NCI-H526 treated with DMSO at 0.1 percent for 48 hours (cell line): ENCODE data around the gene ECEL1.
"Not testable (repeated sequence)": the region's sequence is repeated elsewhere in the genome, so short reads cannot be mapped to it uniquely, and the experiment has no call there.

Experiments
- DNase-seq: peaks from one replicate; lab custom pipeline; 2025; lab: John Stamatoyannopoulos, UW

ECEL1 gene

DNA sequence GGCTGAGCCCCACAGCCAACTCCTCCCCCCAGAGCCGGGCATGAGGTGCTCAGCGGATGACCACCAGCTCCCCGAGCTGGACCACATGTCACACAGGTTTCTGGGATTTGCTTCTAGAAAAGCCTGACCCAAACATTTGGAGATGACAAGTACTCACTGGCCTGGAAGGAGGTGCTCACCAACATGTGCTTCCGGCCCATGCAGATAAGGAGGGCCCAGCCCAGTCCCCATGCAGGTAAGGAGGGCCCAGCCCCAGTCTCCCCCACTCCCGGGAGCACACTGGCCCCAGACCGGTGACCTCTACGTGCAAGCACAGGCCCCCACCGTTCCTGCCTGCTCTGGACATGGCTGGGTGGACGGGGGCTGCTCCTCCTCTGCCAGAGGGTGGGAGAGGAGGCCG, 45.7 kb downstream of the ECEL1 start:
- DNase-seq: not testable (repeated sequence)

DNA sequence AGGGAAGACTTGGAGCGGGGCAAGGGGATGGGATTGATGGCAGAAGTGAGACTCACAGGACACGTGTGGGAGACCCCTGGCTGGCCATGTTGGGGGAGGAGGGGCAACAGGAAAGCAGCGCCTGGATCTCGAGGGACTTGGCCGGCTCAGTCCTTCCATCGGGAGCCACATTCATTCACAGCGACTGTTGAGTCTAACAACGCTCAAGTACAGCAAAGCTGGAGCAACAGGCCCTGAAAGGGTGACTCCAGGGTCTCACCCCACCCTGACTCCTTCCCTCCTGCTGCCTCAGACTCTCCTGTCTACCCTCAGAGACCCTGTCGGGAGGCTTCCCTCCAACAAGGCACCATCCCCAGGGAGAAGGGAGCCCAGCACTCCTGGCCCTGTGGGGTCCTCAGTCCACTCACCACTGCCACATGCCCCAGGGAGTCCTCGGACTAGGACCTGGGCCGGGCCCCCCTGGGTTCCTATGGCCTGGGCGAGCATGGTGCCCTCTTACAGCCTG, 46.4 kb downstream of the ECEL1 start:
- DNase-seq: no peak

DNA sequence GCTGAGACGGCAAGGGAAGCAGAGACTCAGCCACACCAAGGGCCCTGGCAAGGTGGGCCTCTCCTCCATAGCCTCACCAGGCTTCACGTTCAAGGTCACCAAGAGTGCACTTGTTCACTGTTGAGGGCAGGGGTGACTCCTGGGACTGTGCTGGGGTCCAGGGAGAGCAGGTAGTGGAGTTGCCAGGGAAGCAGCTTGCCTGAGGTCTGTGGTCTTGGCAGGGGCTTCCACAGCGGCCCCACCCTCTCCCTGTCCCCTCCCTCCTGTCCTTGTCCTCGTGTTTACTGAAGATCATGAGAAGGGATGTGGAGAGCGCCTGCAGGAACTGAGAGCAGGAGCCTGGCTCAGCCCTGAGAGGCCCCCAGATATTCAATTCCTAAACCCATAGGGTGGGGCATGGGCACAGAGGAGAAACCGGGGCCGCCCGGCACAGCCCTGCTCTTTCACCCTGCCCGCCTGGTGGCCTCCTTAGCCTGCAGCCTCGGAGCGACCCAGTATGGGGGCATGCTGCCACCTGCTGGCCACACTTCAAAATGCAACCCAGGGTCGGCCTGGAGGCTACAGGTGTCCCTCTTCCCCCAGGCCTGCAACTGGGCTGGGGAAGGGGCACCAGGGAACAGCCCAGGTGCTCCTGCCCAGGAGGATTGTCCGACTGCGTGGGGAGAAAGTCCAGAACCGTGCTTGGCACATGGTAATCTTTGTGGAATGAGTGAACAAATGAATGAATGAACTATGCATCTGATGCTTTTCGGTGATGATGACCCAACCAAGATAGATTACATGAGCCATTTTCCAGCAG, 47.2 kb downstream of the ECEL1 start:
- peak; percentile 16 for DNase-seq

DNA sequence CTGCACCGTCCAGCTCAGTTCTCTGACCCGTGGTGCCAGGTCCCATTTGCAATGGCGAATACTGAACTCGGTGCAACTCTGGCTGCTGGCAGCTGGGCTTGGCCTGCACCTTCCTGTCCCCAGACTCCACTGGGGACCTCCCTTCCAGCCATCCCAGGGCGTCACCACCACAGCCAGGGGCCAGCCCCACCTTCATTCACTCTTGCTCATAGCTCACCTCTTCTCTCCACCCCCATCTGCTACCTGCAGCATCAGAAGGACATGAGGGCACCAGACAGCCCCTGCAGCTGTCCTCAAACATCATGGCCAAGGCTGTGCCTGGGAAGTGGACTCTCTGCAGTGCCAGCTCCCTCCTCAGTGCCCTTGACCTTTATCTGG, 47.9 kb downstream of the ECEL1 start:
- no peak for DNase-seq

DNA sequence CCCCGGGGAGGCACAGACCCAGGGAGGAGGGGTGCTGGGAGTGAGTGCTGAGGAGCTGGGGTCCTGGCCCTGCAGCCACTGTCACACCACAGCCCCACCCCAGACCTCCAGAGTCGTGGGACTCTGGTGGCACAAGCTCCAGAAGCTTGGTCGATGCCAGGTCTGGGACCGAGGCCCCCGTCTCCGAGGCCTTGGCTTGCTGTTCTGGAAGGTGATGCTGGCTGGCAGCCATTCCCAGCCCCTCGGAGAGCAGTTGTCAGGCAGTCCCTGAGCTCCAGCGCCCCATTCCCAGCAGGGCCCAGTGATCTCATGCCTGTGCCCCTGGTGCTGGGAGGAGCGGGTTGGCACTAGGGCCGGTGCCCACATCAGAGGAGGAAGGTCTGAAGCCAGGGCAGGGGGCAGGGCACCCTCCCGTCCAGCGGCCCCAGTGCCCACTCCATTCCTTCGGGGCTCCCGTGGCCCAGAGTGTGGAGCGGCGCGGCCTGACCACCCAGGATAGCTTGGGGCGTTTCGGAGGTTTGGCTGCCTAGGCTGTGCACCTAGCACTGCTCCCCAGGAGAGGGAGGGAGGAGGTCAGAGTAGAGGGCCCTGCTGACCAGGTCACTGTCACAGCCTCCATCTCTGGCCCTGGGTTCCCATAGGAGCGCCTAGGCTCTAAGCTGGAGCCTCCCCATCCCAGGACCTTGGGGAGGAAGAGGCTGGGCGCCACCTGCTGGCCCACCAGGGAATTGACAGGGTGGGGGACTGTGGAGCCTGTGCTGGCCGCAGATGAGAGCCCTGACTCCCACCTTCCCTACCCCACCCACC, 48.5 kb downstream of the ECEL1 start:
- DNase-seq: no peak

DNA sequence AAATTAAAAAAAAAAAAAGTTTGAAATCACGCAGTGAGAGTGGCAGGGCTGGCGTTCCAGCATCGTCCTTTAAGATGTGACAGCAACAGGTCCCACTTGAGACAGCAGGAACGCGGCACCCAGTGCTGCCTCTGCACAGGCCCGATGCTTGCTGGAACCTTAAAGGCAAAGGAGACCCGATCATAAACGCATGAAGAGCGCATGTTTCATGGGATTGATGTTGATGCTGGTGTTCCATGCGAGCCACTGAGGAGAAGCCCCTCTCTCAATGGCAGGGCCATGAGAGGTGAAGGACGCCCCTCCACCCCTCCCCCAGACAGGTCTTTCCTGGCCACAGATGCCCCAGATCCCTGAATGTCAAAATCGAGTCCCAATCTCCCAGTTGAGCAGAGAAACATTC, 49.5 kb downstream of the ECEL1 start:
- no peak for DNase-seq

DNA sequence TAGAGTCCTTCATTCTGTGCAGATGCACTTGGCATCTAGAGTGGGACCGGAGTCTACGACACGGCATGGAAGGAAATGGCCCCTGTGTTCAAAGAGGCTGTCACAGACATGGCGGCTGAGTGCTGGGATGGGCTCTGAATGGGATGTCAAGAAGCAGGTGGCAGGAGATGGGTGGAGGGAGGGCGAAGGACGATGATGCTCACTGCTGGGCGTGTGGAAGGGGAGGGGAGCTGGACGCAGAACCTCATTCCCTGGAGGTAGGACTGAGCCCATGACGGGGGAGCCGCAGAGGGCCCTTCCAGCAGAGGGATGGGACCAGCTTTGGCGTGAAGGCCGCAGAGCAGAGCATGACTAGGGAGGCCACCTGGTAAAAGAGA, 50.5 kb downstream of the ECEL1 start:
- DNase-seq: no peak

DNA sequence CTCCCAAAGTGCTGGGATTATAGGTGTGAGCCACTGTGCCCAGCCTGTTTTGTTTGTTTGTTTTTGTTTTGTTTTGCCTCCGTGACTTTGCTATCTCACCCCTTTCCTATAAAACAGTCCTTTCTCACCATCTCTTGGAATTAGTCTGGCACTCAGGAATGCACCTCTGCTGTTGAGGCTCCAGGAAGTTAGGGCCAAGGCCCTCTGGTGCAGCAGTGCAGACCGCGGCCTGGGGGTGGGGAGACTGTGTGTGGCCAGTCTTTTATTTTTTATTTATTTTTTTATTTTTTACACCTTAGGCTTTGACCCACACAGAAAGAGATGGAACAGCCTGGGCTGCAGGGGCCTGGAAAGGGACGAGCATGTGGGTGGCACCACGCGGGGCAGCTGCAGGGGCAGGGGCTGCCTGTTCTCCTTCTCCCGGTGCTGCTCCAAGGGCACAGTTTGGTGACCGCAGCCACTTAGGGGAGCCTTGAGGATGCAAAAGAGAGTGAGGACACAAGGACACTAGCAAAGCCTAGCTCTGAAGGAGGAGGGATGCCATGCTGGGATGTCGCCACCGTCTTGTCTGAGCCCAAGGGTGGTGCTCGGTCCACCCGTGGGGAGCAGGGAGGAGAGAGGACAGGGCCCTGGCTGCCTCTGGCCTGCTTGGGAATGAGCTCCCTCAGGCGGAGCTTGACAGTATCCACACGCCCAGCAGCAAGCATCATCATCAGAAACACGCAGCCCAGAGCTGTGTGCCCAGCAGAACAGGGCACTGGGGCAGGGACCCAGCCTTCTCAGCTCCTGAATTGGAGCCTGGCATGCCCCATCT, 51.0 kb downstream of the ECEL1 start:
- no peak for DNase-seq

DNA sequence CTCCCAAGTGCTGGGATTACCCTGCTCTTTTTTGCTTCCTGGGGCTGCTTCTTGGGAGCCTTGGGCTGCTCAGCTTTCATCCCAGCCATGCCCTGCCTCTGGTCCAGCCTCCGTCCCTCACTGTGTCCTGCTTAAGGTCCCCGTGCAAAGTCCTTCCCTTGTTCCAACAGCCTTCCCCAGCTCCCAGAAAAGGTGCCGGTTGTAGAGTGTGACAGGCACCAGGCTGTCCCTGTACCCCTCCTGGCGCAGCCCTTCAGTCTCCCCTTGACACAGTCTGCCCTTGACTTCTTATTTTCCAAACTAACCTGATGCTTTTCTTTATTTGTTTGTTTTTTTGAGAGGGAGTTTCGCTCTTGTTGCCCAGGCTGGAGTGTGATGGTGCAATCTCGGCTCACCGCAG, 51.8 kb downstream of the ECEL1 start:
- no peak for DNase-seq

DNA sequence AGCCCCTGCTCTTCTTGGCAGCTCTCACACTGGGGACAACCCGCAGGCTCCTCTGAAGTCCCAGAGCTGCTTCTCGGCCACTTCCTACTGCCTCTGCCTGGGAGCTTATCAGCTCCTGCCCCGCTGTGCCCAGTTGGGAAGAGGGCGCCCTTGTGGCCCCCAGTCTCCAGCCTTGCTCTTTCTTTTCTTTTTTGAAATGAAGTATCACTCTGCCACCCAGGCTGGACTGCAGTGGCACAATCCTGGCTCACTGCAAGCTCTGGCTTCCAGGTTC, 52.3 kb downstream of the ECEL1 start:
- DNase-seq: no peak

DNA sequence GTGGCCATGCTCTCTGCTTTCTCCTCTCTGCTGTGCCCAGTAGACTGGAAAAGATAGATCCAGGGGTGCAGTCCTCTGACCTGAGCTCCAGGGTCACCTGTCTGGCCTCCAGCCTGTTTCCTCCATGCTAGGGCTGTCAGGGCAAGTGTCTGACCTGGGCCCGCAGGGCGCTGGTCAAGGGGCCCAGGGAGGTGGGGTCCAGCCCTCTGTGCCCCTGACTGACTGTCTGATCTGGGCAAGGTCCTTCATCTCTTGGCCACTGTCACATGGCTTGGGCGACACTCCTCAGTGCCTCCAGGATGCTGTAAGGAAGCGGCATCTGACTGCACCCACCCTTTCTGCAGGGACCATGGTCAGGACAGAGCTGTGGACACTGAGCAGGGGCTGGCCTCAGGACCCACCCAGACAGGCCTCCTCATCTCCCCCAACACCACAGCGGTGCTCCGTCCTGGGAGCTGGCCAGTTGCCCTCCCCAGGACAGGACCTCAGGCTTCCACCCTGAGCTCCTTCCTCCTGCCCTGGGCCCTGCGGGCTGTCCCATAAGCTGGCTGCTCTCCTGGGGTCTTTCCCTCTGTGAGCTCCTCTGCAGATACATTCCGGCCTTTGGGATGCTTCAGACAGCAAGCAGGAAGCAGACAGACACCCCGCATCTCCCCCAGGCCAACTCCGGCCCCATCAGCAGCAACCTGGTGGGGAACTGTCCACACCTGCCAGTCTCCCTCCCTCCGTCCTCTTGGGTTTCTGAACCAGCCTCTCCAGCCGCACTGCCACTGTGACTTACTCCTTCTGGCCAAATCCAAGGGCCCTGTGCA, 52.9 kb downstream of the ECEL1 start:
- DNase-seq: no peak

DNA sequence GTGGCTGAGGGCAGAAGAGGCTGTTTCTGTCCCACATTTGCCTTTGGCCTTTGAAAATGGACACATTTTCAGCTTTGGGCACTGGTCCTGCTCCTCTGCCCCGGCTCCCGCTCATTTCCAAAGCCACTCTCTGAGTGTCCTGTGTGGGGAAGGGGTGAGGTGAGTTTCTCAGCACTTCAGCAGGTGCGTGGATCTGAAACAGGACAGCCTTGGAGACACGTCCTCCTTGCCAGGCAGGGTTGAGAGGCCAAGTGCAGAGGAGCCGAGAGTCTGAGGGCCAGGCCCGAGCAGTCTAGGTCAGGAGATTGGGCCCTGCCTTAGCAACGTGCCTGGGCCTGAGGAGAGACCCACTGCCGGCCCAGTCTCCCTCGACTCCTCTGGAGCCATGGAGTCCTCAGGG, 53.5 kb downstream of the ECEL1 start:
- DNase-seq: no peak

DNA sequence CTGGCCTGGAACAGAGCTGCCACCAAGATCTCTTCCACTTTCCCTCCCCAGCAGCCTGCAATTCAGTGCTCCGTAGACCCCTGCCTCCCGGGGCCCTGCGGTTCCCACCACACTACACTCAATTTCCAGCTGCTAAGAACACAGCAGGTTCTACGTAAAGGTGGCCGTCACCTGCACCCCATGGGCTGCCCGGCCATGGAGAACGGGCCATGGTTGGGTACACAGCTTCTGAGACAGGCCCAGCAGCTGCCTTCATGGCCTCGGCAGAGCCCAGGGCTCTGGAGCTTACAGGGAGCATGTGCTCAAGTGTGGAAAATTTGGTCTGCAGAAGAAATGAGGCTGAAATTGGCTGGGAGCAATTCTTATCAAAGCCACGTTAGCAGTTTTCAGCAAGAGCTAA, 54.0 kb downstream of the ECEL1 start:
- DNase-seq: not testable (repeated sequence)

DNA sequence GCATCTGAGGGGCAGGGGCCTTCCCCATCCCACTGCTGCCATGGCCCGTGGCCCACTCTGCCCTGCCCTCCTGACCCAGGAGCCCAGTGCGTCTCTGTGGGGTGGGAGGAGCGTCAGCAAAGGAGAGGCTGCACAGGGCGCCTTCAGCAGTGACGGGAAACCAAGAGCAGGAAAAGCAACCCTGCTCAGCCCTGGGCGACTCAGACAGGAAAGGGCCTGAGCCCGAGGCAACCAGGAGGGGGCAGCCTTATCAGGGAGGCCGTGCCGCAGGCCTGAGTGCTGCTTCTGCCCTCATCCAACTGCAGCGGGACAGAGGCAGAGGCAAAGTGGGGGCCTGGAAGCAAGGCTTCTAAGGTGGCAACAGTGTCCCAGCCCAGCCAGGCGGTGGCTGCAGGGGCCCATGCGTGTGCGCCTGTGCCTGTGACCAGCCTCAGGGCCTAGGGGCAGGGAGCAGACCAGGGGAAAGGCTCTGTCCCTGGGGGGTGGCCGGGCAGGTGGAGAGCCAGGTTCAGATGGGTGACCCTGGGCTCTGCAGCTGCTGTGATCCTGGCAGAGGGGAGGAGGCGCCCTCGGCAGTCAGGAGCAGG, 54.9 kb downstream of the ECEL1 start:
- no peak for DNase-seq

DNA sequence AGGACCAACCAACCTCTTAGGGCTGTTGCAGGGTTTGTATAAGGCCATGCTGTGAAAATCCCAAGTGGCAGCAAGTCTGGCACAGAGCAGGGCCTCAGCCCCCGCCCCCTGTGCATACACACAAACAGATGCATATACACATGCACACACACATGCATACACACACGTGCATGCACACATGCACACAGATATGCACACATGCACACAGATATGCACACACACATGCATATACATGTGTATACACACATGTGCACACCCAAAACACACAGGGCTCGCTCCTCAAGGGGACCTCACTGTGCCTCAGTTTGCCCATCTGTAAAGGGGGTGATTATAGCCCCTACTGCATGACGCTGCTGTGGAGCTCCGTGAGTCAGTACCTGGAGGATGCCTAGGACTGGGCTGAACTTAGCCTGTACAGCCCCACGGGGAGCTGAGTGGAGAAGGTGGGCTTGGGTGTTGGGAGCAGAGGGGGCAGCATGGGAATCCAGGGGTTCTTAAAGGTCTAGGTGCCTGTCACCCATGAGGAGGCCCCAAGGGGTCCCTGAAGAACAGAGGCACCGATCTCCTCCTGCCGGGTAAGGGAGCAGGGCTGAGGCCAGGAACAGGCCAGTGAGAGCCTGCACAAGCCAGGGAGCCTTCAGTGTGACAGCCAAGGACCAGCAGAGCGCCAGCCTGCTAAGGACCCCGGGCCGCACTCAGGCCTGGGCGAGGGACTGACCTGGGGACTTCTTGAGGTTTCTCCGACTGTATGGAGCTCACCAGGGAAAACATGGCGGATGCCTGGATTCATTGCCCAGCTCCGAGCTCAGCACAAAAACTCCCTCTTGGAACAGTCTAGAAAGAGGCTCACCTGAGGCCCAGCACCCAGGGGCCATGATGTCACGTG, 55.7 kb downstream of the ECEL1 start:
- DNase-seq: no peak
